Prostate gland (tissue), 2 donors: ENCODE data around the gene LTB. TPM values are rescaled to one million over a fixed set of nuclear protein-coding genes. Genes with fewer than 3 reads are reported as not detected.
A peak's percentile ranks its signal among the peaks of the same experiment; 100 is the strongest.

Experiments used
- DNase-seq: peaks from one replicate; pipeline ENCODE4 v3.0.0-alpha.2; 2019; ENCODE audit warnings: low spot score
- H3K27ac ChIP-seq, 2 donors: fragments of 200-600 bp; sonication (generic); 2 replicates each; pipeline ENCODE4 v1.5.1; 2017 to 2019
- H3K27me3 ChIP-seq: fragments of 200-600 bp; sonication (generic); replicated peaks from 2 replicates; pipeline ENCODE4 v1.5.1; 2019; ENCODE audit not compliant: insufficient read depth
- H3K36me3 ChIP-seq, 2 donors: fragments of 200-600 bp; sonication (generic); 1 replicate in 1 of 2; 2 replicates in 1 of 2; pipeline versions ENCODE4 v1.5.1 to v1.8.1; 2017 to 2019
- H3K4me1 ChIP-seq: fragments of 200-600 bp; sonication (generic); replicated peaks from 2 replicates; pipeline ENCODE4 v1.5.1; 2019
- H3K4me3 ChIP-seq, 2 donors: fragments of 200-600 bp; sonication (generic); 2 replicates each; pipeline ENCODE4 v1.5.1; 2017 to 2019
- H3K9me3 ChIP-seq: fragments of 200-600 bp; sonication (generic); 2 replicates; pipeline ENCODE4 v1.5.1; 2017
- CTCF ChIP-seq, 4 experiments: fragments of 200-600 bp in 2 of 4; fragments of 450-650 bp in 2 of 4; sonication (generic) in 2 of 4; IDR thresholded peaks; 1 replicate in 3 of 4; 2 replicates in 1 of 4; pipeline ENCODE4 v1.5.1; 2016 to 2019; ENCODE audit warnings: antibody characterized with exemption in 4 of 4, mild to moderate bottlenecking in 2 of 4, moderate library complexity in 2 of 4
- POLR2A ChIP-seq: fragments of 450-650 bp; IDR thresholded peaks from one replicate; pipeline ENCODE4 v1.6.1; 2016; ENCODE audit warnings: antibody characterized with exemption, mild to moderate bottlenecking
- POLR2AphosphoS5 ChIP-seq: sonication (generic); formaldehyde crosslinking; IDR thresholded peaks from one replicate; pipeline ENCODE4 v1.6.1; 2017; ENCODE audit warnings: antibody characterized with exemption
- WGBS: methylation state at CpG from one replicate; pipeline ENCODE4 v1.1.5; 2018; 5-methylcytosine and 5-hydroxymethylcytosine counted together
- intact Hi-C: fragments of 100-400 bp; cut with DNase I; formaldehyde crosslinking; loops from one replicate; pipeline ENCODE4 v1.14.2; 2022
- total RNA-seq, 2 donors: library from RNA; depleted of rRNA; stranded (reverse); fragments of >200 nt; gene quantifications; one replicate each; pipeline ENCODE4 v1.1.0, GENCODE V29; 2016

LTB gene
- total RNA-seq, 2 donors from 2014 or later = 0.97 TPM; not detected in 1

GRCh38 chr6:31544676-31545075 is 37.5 kb downstream of the LTB start:
- TF ChIP-seq POLR2AphosphoS5 (no peak), POLR2A (no peak), CTCF (IDR thresholded peaks at IDR 0.05) (no peak)
- no peaks in the 10 kb centered on the region for H3K27me3 ChIP-seq
- no peaks in the 10 kb centered on the region for H3K36me3 ChIP-seq
- peaks cover 16% of the 10 kb centered on the region for H3K4me1 ChIP-seq
- WGBS = 80% methylated on average over 2 of the region's 2 CpGs
- intact Hi-C loops = no loop called here
- no peaks in the 10 kb centered on the region for H3K9me3 ChIP-seq
- no peak overlapping the region for H3K27ac ChIP-seq
- H3K4me3 ChIP-seq = no peak overlapping the region
- no peak for DNase-seq

GRCh38 chr6:31543639-31544038 is 38.6 kb downstream of the LTB start:
- Histone ChIP-seq H3K27me3 (no peaks in the 10 kb centered on the region), H3K4me3 (no peak overlapping the region), H3K27ac (no peak overlapping the region), H3K4me1 (peaks cover 25% of the 10 kb centered on the region), H3K9me3 (no peaks in the 10 kb centered on the region), H3K36me3 (no peaks in the 10 kb centered on the region)
- intact Hi-C loops = no loop called here
- DNase-seq = no peak
- TF ChIP-seq POLR2AphosphoS5 (no peak), CTCF (IDR thresholded peaks at IDR 0.05) (no peak), POLR2A (no peak)
- 94% methylated on average over 6 of the region's 6 CpGs for WGBS

- H3K4me1 ChIP-seq = peaks cover 21% of the 10 kb centered on the region
- peaks cover 0 to 7% of the 10 kb centered on the region in 2 donors for H3K36me3 ChIP-seq
- under 1% methylated on average over 42 of the region's 43 CpGs for WGBS
- H3K4me3 ChIP-seq = peak within 1 kb of the TSS; percentile 55 to 68
- peak; percentile 96 for DNase-seq
- no peaks in the 10 kb centered on the region for H3K9me3 ChIP-seq
- H3K27me3 ChIP-seq = no peaks in the 10 kb centered on the region
- intact Hi-C loops = no loop called here
- TF ChIP-seq CTCF (IDR thresholded peaks at IDR 0.05) = no peak
- TF ChIP-seq POLR2AphosphoS5 = peak; percentile 95
- peak; percentile 82 for TF ChIP-seq POLR2A
- peak within 1 kb of the TSS; percentile 97 for H3K27ac ChIP-seq
These were observed 40.3 kb downstream of the LTB start, which contains the start of gene DDX39B for GRCh38 chr6:31541658-31542521. Gene DDX39B, minus strand, starts transcription at chr6:31542003. Its CDS starts 1,471 bp downstream, at chr6:31540532.

DNA sequence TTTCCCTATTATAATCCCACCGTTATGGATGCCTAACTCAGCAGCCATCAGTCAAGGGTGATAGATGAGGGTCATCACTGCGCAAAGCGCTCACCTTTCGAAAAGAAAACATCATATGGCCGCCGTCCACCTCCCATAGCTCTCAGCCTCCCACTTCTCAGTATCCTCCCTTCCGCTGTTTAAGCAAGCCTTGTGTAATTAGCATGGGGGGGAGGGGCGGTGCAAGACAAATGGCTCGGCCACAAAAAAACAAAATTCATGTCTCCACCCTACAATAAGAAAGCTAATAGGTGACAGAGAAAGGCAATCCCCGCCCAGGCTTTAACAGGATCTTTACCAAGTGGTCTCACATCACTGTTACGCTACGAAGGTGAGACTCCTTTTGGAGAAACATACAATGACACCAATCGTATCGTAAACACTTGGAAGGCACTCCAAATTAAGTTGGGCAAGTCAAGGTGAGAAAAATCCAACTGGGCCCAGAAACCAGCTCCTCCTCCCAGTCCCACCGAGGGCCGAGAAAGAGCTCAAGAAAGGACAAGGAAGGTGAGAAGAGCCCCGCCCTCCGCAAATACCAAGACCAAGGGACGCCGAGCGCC is 41.1 kb downstream of the LTB start:
- peak overlapping the region; percentile 55 to 68 for H3K4me3 ChIP-seq
- peaks cover 0 to 14% of the 10 kb centered on the region in 2 donors for H3K36me3 ChIP-seq
- intact Hi-C loops = no loop called here
- DNase-seq = peak; percentile 46
- under 1% methylated on average over 21 of the region's 21 CpGs for WGBS
- peaks cover 21% of the 10 kb centered on the region for H3K4me1 ChIP-seq
- no peaks in the 10 kb centered on the region for H3K9me3 ChIP-seq
- no peaks in the 10 kb centered on the region for H3K27me3 ChIP-seq
- no peak for TF ChIP-seq POLR2A
- peak overlapping the region; percentile 97 for H3K27ac ChIP-seq

DNA sequence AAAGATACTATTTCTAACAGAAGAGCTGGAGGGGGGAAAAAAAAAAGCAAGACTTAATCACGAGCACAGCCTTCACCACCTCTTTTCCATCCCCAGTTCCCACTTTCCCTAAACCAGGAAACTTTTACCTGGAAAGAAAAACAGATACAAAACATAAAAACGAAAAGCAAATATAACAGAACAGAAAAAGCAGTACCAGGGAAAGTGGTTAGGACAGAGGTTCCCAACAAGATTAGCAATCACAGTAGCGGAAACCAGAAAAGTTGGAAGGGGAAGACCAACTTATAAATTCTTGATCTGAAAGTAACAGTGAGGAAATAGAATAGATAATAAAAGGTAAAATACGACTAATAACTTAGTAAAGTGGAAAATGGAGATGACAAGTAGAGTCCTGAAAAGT is 41.6 kb downstream of the LTB start:
- H3K36me3 ChIP-seq = peaks cover under 1 to 18% of the 10 kb centered on the region in 2 donors
- WGBS = 6% methylated on average over 4 of the region's 4 CpGs
- peaks cover 21% of the 10 kb centered on the region for H3K4me1 ChIP-seq
- intact Hi-C loops = no loop called here
- H3K27ac ChIP-seq = peak overlapping the region; percentile 97
- no peaks in the 10 kb centered on the region for H3K27me3 ChIP-seq
- no peaks in the 10 kb centered on the region for H3K9me3 ChIP-seq
- no peak for DNase-seq
- no peak for TF ChIP-seq POLR2AphosphoS5
- no peak for TF ChIP-seq CTCF (IDR thresholded peaks at IDR 0.05)
- no peak for TF ChIP-seq POLR2A
- peak overlapping the region; percentile 55 to 68 for H3K4me3 ChIP-seq
